Activated naive CD8-positive, alpha-beta T cell (primary cell): ENCODE results near the gene MIA2.
"Not testable (repeated sequence)": the region's sequence is repeated elsewhere in the genome, so short reads cannot be mapped to it uniquely, and the experiment has no call there.

Experiments
- H3K27ac Mint-ChIP-seq: one replicate; pipeline ENCODE4 v1.8.0; 2021; ENCODE audit warnings: mixed read lengths
- H3K27me3 Mint-ChIP-seq: one replicate; pipeline ENCODE4 v1.8.0; 2021; ENCODE audit warnings: mixed read lengths
- H3K36me3 Mint-ChIP-seq: one replicate; pipeline ENCODE4 v1.8.0; 2021; ENCODE audit warnings: mixed read lengths
- H3K4me1 Mint-ChIP-seq: one replicate; pipeline ENCODE4 v1.8.0; 2021; ENCODE audit warnings: low read depth, mixed read lengths
- H3K4me3 Mint-ChIP-seq: one replicate; pipeline ENCODE4 v1.8.0; 2021; ENCODE audit warnings: mild to moderate bottlenecking, mixed read lengths
- H3K9me3 Mint-ChIP-seq: one replicate; pipeline ENCODE4 v1.8.0; 2021; ENCODE audit warnings: low read depth, mixed read lengths

The MIA2 gene, protein sequence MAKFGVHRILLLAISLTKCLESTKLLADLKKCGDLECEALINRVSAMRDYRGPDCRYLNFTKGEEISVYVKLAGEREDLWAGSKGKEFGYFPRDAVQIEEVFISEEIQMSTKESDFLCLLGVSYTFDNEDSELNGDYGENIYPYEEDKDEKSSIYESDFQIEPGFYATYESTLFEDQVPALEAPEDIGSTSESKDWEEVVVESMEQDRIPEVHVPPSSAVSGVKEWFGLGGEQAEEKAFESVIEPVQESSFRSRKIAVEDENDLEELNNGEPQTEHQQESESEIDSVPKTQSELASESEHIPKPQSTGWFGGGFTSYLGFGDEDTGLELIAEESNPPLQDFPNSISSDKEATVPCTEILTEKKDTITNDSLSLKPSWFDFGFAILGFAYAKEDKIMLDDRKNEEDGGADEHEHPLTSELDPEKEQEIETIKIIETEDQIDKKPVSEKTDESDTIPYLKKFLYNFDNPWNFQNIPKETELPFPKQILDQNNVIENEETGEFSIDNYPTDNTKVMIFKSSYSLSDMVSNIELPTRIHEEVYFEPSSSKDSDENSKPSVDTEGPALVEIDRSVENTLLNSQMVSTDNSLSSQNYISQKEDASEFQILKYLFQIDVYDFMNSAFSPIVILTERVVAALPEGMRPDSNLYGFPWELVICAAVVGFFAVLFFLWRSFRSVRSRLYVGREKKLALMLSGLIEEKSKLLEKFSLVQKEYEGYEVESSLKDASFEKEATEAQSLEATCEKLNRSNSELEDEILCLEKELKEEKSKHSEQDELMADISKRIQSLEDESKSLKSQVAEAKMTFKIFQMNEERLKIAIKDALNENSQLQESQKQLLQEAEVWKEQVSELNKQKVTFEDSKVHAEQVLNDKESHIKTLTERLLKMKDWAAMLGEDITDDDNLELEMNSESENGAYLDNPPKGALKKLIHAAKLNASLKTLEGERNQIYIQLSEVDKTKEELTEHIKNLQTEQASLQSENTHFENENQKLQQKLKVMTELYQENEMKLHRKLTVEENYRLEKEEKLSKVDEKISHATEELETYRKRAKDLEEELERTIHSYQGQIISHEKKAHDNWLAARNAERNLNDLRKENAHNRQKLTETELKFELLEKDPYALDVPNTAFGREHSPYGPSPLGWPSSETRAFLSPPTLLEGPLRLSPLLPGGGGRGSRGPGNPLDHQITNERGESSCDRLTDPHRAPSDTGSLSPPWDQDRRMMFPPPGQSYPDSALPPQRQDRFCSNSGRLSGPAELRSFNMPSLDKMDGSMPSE (N-terminal part only)

DNA sequence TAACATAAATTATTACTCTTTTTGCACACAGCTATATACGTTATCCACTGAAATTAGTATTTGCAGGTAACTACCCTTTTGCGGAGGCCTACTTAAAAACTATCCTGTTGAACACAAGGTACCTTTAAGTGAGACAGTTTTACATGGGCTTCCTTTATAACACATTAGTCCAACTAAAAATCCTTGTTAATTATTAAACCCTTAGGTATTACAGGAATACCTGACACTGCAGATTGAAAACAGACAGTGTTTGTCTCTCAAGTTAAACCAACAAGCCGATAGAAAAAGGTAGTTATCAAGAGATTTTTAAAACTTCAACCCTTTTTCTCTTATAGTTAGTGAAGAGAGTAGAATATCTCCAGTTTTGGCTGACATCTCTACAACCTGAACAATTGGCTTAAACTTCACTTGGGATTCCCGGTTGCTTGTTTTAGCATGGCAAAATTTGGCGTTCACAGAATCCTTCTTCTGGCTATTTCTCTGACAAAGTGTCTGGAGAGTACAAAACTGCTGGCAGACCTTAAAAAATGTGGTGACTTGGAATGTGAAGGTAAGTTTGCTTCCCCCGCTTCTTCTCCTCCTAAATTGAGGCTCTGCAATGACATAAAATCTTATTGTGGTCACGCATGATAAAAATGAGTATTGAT lies at the start of gene MIA2:
TSS of gene MIA2 (plus strand) at position 236 of the 647 bp plus-strand sequence. CDS start at position 436, 200 bp downstream.
- H3K4me1 Mint-ChIP-seq = peaks cover 31% of the 10 kb centered on the region
- H3K36me3 Mint-ChIP-seq = no peaks in the 10 kb centered on the region
- H3K9me3 Mint-ChIP-seq = no peaks in the 10 kb centered on the region
- H3K4me3 Mint-ChIP-seq = no peak within 1 kb of the TSS
- peak within 1 kb of the TSS; percentile 51 for H3K27ac Mint-ChIP-seq
- no peaks in the 10 kb centered on the region for H3K27me3 Mint-ChIP-seq

DNA sequence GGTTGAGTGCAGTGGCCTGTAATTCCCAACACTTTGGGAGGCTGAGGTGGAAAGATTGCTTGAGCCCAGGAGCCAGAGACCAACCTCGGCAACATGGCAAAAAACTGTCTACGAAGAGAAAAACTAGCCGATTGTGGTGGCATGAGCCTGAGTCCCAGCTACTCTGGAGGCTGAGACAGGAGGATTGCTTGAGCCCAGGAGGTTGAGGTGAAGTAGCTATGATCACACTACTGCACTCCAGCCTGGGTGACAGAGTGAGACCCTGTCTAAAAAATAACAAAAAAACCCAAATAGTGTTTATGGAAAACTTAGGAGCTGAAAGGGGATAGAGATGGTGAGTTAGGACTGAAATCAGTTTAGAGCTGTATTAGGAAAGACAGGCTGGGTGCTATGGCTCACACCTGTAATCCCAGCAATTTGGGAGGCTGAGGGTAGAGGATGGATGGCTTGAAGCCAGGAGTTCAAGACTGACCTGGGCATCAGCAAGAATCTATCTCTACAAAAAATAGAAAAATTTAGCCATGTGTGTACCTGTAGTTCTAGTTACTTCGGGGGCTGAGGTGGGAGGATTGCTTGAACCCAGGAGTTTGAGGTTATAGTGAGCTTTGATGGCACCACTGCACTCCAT lies 49.0 kb upstream of the MIA2 start:
- Mint-ChIP-seq H3K36me3 (peaks cover 10% of the 10 kb centered on the region), H3K27ac (peak overlapping the region; percentile 61), H3K4me1 (peaks cover 16% of the 10 kb centered on the region), H3K27me3 (no peaks in the 10 kb centered on the region), H3K4me3 (no peak overlapping the region), H3K9me3 (no peaks in the 10 kb centered on the region)

DNA sequence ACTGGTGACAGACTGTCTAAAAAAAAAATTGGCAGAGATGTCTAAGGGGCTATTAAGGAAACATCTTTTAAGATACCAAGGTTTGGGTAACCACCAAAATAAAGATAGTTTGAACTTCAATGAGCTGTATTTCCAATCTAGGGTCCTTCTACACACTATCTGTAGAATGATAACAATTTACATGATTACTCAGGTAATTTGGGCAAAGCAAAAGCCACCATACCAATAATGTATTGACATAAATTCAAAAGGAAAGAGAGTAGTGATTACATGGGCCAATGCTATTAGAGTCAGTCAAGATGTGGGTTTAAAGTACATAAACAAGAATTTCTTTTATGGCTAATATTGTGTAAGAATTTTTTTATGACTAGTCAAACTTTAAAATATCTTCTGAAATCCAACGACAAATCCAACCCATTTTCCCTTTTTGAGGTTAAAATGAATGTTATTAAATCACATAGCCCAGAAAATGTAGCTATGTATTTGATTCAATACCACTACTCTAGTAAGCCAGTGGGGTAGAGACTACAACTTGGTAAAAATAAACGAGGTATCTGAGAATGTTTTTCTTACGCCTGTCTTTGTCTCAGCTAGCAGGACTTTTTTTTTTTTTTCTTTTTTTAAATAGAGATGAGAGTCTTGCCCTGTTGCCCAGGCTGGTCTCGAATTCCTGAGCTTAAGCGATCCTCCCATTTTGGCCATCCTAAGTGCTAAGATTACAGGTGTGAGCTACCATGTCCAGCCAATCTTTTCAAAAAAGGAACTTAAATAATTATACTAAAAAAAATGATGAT lies 48.3 kb upstream of the MIA2 start:
- H3K4me1 Mint-ChIP-seq = peaks cover 14% of the 10 kb centered on the region
- no peaks in the 10 kb centered on the region for H3K27me3 Mint-ChIP-seq
- H3K36me3 Mint-ChIP-seq = peaks cover 7% of the 10 kb centered on the region
- H3K27ac Mint-ChIP-seq = peak overlapping the region; percentile 61
- H3K9me3 Mint-ChIP-seq = no peaks in the 10 kb centered on the region
- no peak overlapping the region for H3K4me3 Mint-ChIP-seq

DNA sequence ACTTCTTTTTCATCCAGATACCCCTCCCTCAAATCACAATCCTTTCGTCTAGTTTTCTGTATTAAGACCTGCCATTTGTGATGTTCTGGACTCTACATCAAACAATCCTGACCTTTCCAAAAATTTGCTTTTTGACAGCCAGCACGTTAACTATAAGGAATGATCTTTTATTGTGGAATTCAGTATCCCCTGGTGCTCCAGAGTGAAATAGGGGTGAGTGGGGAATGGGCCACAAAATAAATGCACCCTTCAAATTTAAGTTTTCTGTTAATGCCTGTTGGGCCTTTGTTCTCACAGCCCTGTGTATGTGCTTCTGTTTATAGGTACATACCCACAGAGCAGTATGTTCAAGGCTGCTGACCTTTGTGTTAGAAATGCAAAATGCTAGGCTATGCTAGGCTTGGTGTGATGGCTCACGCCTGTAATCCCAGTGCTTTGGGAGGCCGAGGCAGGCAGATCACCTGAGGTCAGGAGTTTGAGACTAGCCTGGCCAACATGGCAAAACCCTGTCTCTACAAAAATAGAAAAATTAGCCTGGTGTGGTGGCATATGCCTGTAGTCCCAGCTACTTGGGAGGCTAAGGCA lies 46.7 kb upstream of the MIA2 start:
- H3K9me3 Mint-ChIP-seq = no peaks in the 10 kb centered on the region
- peak overlapping the region; percentile 52 for H3K27ac Mint-ChIP-seq
- no peak overlapping the region for H3K4me3 Mint-ChIP-seq
- peaks cover 14% of the 10 kb centered on the region for H3K4me1 Mint-ChIP-seq
- no peaks in the 10 kb centered on the region for H3K27me3 Mint-ChIP-seq
- peaks cover 7% of the 10 kb centered on the region for H3K36me3 Mint-ChIP-seq

DNA sequence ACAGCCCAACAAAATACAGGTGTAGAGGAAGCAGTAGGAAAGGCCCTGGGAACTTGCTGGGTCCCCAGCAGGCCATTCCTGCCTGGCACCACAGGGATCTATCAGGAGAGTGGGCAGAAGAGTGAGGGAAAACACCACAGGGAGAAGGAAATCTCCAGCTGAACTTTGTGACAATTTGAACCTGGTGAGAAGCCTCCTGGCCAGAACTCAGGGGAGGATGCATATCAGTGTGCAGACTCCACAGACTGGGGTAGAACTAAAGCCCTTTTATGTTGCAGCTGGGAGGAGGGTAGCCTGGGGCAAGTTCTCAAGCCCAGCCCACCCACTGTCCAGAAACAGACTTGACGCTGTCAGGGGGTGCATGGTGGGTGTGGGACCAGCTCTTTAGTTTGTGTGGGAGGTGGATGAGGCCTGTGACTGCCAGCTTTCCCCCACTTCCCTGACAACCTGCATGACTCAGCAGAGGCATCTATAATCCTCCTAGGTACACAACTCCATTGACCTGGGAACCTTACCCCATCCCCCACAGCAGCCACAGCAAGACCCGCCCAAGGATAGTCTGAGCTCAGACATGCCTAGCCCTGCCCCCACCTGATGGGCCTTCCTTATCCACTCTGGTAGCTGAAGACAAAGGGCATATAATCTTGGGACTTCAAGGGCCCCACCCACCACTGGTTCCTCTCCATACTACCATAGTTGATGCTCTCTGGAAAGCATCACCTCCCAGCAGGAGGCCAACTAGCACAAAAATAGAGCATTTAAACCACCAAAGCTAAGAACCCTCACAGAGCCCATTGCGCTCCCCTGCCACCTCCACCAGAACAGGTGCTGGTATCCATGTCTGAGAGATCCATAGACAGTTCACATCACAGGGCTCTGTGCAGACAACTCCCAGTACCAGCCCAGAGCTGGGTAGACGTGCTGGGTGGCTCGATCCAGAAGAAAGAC lies 29.8 kb upstream of the MIA2 start:
- Mint-ChIP-seq H3K4me1 (peaks cover 22% of the 10 kb centered on the region), H3K27me3 (no peaks in the 10 kb centered on the region), H3K27ac (no peak overlapping the region), H3K36me3 (no peaks in the 10 kb centered on the region), H3K4me3 (no peak overlapping the region), H3K9me3 (no peaks in the 10 kb centered on the region)

DNA sequence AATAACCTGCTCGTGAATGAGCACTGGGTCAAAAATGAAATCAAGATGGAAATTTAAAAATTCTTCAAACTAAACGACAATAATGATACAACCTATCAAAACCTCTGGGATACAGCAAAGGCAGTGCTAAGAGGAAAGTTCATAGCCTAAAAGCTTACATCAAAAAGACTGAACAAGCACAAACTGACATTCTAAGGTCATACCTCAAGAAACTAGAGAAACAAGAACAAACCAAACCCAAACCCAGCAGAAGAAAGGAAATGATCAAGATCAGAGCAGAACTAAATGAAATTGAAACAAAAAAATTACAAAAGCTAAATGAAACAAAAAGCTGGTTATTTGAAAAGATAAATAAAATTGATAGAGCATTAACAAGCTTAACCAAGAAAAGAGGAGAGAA lies 26.3 kb upstream of the MIA2 start:
- H3K4me1 Mint-ChIP-seq = peaks cover 22% of the 10 kb centered on the region
- H3K4me3 Mint-ChIP-seq = peak overlapping the region; percentile 4
- H3K27me3 Mint-ChIP-seq, H3K36me3 Mint-ChIP-seq, H3K9me3 Mint-ChIP-seq: not testable (repeated sequence)
- peak overlapping the region; percentile 31 for H3K27ac Mint-ChIP-seq

DNA sequence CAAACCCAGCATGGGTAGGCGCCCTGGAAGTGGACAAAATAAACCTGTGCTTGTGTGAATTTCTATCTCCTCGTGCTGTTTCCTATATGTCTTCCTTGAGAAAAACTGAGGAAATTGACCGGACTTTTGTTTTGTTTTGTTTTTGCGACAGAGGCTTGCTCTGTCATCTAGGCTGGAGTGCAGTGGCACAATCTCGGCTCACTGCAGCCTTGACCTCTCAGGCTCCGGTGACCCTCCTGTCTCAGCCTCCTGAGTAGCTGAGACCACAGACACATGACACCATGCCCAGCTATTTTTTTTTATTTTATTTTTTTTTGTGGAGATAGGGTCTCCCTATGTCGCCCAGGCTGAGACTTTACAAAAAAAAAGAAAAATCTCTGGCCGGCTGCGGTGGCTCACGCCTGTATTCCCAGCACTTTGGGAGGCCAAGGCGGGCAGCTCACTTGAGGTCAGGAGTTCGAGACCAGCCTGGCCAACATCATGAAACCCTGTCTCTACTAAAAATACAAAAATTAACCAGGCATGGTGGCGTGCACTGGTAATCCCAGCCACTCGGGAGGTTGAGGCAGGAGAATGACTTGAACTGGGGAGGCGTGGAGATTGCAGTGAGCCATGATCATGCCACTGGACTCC lies 22.5 kb upstream of the MIA2 start:
- Mint-ChIP-seq H3K4me1 (peaks cover 22% of the 10 kb centered on the region), H3K4me3 (no peak overlapping the region), H3K27me3 (no peaks in the 10 kb centered on the region), H3K9me3 (no peaks in the 10 kb centered on the region), H3K27ac (no peak overlapping the region), H3K36me3 (no peaks in the 10 kb centered on the region)

DNA sequence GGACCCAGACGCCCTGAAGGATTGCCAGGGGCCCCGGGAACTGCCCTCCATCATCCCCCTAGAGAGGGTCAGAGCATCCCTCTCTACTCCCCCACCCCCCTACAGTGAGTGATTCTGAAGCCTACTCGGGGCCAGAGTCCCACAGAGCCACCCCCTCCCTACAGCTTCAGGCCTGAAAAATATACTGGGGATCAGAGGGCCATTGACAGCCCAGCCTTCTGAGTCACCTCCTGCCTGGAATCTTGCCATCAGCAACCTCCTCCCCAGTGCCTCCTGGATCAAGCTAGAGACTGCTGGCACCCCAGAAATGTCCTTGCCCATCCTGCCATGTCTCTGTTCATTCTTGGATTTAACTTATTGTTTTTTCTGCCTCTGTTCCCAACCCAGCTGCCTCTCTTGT lies 21.7 kb upstream of the MIA2 start:
- no peaks in the 10 kb centered on the region for H3K9me3 Mint-ChIP-seq
- H3K36me3 Mint-ChIP-seq = no peaks in the 10 kb centered on the region
- H3K4me3 Mint-ChIP-seq = no peak overlapping the region
- H3K4me1 Mint-ChIP-seq = peaks cover 19% of the 10 kb centered on the region
- no peaks in the 10 kb centered on the region for H3K27me3 Mint-ChIP-seq
- no peak overlapping the region for H3K27ac Mint-ChIP-seq

DNA sequence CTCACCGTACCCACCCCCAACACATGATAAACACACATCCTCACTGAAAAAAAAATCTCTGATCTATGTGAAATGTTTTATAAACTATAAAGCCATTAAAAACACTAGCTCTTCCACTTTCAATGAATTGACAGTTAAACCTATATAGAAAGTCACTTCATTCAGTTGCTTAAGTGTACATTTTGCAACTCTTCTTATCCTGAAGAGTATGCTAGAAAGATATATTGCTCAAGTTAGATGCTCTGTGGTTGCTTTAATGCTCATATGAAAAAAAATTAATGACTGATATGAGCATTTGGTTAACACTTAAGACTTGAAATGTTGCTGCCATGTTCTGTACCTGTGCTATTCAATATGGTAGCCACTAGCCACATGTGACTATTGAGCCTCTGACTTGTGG lies 21.0 kb upstream of the MIA2 start:
- no peak overlapping the region for H3K27ac Mint-ChIP-seq
- H3K36me3 Mint-ChIP-seq = no peaks in the 10 kb centered on the region

DNA sequence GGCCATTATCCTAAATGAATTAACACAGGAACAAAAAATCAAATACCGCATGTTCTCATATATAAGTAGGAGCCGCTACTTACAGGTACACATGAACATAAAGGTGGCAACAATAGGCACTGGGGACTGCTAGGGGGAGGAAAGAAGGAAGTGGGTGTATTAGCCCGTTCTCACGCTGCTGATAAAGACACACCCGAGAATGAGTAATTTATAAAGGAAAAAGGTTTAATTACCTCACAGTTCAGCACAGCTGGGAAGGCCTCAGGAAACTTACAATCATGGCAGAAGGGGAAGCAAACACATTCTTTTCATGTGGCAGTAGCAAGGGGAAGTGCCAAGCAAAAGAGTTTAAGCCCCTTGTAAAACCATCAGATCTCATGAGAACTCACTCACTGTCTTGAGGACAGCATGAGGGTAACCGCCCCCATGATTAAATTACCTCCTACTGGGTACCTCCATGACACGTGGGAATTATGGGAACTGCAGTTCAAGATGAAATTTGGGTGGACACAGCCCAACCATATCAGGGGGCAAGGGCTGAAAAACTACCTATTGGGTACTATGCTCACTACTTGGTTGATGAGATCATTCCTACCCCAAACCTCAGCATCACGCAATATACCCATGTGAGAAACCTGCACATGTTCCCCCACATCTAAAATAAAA lies 16.4 kb upstream of the MIA2 start:
- H3K9me3 Mint-ChIP-seq = no peaks in the 10 kb centered on the region
- peaks cover 14% of the 10 kb centered on the region for H3K4me1 Mint-ChIP-seq
- H3K27ac Mint-ChIP-seq = no peak overlapping the region
- no peaks in the 10 kb centered on the region for H3K36me3 Mint-ChIP-seq
- H3K27me3 Mint-ChIP-seq = no peaks in the 10 kb centered on the region
- no peak overlapping the region for H3K4me3 Mint-ChIP-seq

More for the DNA sequence above, 21.0 kb upstream of the MIA2 start:
- no peaks in the 10 kb centered on the region for H3K9me3 Mint-ChIP-seq
- H3K4me1 Mint-ChIP-seq = peaks cover 17% of the 10 kb centered on the region
- H3K27me3 Mint-ChIP-seq = no peaks in the 10 kb centered on the region
- H3K4me3 Mint-ChIP-seq = no peak overlapping the region

DNA sequence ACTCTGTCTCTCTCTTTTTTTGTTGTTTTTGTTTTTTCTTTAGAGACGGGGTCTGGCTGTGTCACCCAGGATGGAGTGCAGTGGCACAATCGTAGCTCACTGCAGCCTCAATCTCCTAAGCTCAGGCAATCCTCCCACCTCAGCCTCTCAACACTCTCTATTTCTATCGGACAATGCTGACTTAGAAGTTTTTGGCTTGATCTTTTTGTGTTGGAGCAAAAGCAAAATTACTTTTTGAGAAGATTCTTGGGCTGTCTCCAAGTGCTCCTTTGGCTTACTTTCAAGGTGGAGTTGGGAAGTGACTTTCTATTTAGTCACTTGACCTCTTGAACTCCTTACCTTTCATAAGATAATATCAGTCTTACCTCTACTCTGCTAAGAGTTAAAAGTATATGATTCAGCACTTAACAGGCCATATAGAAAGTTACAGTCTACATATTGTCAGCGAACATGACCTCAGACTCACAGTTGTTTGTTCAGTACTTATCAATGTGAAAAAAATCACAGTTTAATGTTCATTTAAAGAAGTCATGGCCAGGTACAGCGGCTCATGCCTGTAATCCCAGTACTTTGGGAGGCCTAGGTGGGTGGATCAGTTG lies 15.4 kb upstream of the MIA2 start:
- no peak overlapping the region for H3K4me3 Mint-ChIP-seq
- peaks cover 14% of the 10 kb centered on the region for H3K4me1 Mint-ChIP-seq
- no peaks in the 10 kb centered on the region for H3K9me3 Mint-ChIP-seq
- no peaks in the 10 kb centered on the region for H3K27me3 Mint-ChIP-seq
- H3K36me3 Mint-ChIP-seq = no peaks in the 10 kb centered on the region
- no peak overlapping the region for H3K27ac Mint-ChIP-seq
